ENCODE data around the gene TBC1D22B.

GRCh38 chr6:37381579-37381978, 124.0 kb downstream of the TBC1D22B start:
- no peak for TF ChIP-seq CTCF (IDR thresholded peaks at IDR 0.05)
- TF ChIP-seq POLR2A (IDR thresholded peaks at IDR 0.05): no peak

Data from lower leg skin (tissue), 3 donors.